Adrenal gland (tissue), 12 donors: ENCODE data around the gene DCC. TPM values are rescaled to one million over a fixed set of nuclear protein-coding genes. Genes with fewer than 3 reads are reported as not detected.

Experiments used
- DNase-seq, 7 donors: peaks; one replicate each; pipeline ENCODE4 v3.0.0-alpha.2; 2019 to 2020
- H3K27ac ChIP-seq, 5 donors: fragments of 200-600 bp; sonication (generic) in 4 of 5; 1 replicate in 3 of 5; 2 replicates in 2 of 5; pipeline versions ENCODE4 v1.5.1 to v1.8.0; 2016 to 2020; ENCODE audit warnings: mild to moderate bottlenecking in 1 of 5
- H3K27me3 ChIP-seq: fragments of 200-600 bp; 2 replicates; pipeline ENCODE4 v1.8.0; 2021
- H3K36me3 ChIP-seq, 2 donors: fragments of 200-600 bp; replicated peaks in 1 of 2; 1 replicate in 1 of 2; 2 replicates in 1 of 2; pipeline versions ENCODE4 v1.5.1 to v1.8.0; 2018 to 2022
- H3K4me1 ChIP-seq, 2 donors: fragments of 200-600 bp; replicated peaks in 1 of 2; 1 replicate in 1 of 2; 2 replicates in 1 of 2; pipeline versions ENCODE4 v1.5.1 to v1.8.0; 2018 to 2021
- H3K4me3 ChIP-seq, 4 donors: fragments of 200-600 bp; sonication (generic) in 3 of 4; one replicate each; pipeline ENCODE4 v1.5.1; 2016 to 2018
- H3K9me3 ChIP-seq, 3 donors: fragments of 200-600 bp; sonication (generic) in 1 of 3; replicated peaks in 1 of 3; 1 replicate in 2 of 3; 2 replicates in 1 of 3; pipeline versions ENCODE4 v1.5.1 to v1.8.0; 2016 to 2021
- CTCF ChIP-seq, 6 experiments: fragments of 450-650 bp in 4 of 6; fragments of 200-600 bp in 2 of 6; sonication (generic) in 1 of 6; IDR thresholded peaks; 1 replicate in 5 of 6; 2 replicates in 1 of 6; pipeline versions ENCODE4 v1.5.1 to v1.8.0; 2016 to 2021; ENCODE audit warnings: antibody characterized with exemption in 6 of 6, mild to moderate bottlenecking in 2 of 6, moderate library complexity in 1 of 6
- POLR2A ChIP-seq, 2 donors: fragments of 450-650 bp; IDR thresholded peaks; one replicate each; pipeline ENCODE4 v1.6.1; 2017; ENCODE audit warnings: antibody characterized with exemption in 2 of 2, mild to moderate bottlenecking in 2 of 2, moderate library complexity in 1 of 2
- WGBS, 4 donors: extraction: QIAGEN DNeasy Blood & Tissue Kit in 2 of 4; methylation state at CpG; one replicate each; pipeline versions ENCODE4 v1.1.5 to v1.1.7; 2013 to 2017; 5-methylcytosine and 5-hydroxymethylcytosine counted together
- intact Hi-C, 2 donors: fragments of 100-400 bp; cut with DNase I; formaldehyde crosslinking; loops; one replicate each; pipeline versions ENCODE4 v1.14.1 to v1.15.0; 2022 to 2023
- polyA plus RNA-seq, 3 donors: library from polyadenylated mRNA; stranded (reverse); fragments of 200-250 nt in 2 of 3; fragments of 350-450 nt in 1 of 3; fragmentation: Illumina TruSeq in 1 of 3; extraction: RNeasy Lipid Tissue Mini Kit (QIAGEN cat#74804) in 1 of 3; gene quantifications; one replicate each; pipeline ENCODE4 v1.2.3, GENCODE V29; 2013 to 2014
- total RNA-seq, 9 donors: library from RNA; depleted of rRNA in 4 of 9; stranded (reverse); fragments of >200 nt in 4 of 9; fragments of 120-200 nt in 1 of 9; fragmentation: NEBNext Ultra II Directional in 1 of 9; extraction: Animal tissue kit (Norgen Biotek cat#: 25700) in 1 of 9; gene quantifications; one replicate each; pipeline versions ENCODE4 v1.1.0 to v1.2.4, GENCODE V29; 2013 to 2023
- donor health status: healthy with polysubstance abuse.
- donor health status: Bipolar disorder and iron deficiency.
- donor health status: DM: yes; HTN: yes; CAD: no.
- donor health status: DM: no; HTN: no; CAD: no.
- donor health status: DM: no; HTN: no; CAD: no.
- donor health status: DM: yes; HTN: yes; CAD: no.

DCC gene
- total and polyA plus RNA-seq, 12 donors: 0.33 to 3.5 (median 1.1) TPM; not detected in 1

GRCh38 chr18:52340406-52341102, 557 bp downstream of the DCC start:
- 2 to 4% (median 3%) methylated on average over 32 of the region's 32 CpGs for WGBS, 4 donors
- peaks cover 10% of the 10 kb centered on the region for H3K27me3 ChIP-seq
- intact Hi-C loops: no loop called here

GRCh38 chr18:52341103-52341432, 1.1 kb downstream of the DCC start:
- H3K36me3 ChIP-seq: no peaks in the 10 kb centered on the region
- no peaks in the 10 kb centered on the region for H3K9me3 ChIP-seq
- no peak overlapping the region for H3K27ac ChIP-seq
- H3K4me1 ChIP-seq: no peaks in the 10 kb centered on the region
- peaks cover 10% of the 10 kb centered on the region for H3K27me3 ChIP-seq
- DNase-seq: no peak
- 3 to 13% (median 5%) methylated on average over 6 to 7 of the region's 7 CpGs for WGBS, 4 donors
- no peak for TF ChIP-seq CTCF (IDR thresholded peaks at IDR 0.05)
- H3K4me3 ChIP-seq: no peak overlapping the region
- intact Hi-C loops: no loop called here

More at GRCh38 chr18:52340406-52341102, 557 bp downstream of the DCC start:
- Histone ChIP-seq H3K27ac (no peak overlapping the region), H3K4me1 (no peaks in the 10 kb centered on the region), H3K36me3 (no peaks in the 10 kb centered on the region), H3K4me3 (no peak overlapping the region), H3K9me3 (no peaks in the 10 kb centered on the region)
- no peak for DNase-seq
- no peak for TF ChIP-seq POLR2A (IDR thresholded peaks at IDR 0.05)
- TF ChIP-seq CTCF (IDR thresholded peaks at IDR 0.05): no peak

- Histone ChIP-seq H3K9me3 (no peaks in the 10 kb centered on the region), H3K27me3 (peaks cover 10% of the 10 kb centered on the region), H3K36me3 (no peaks in the 10 kb centered on the region), H3K4me1 (no peaks in the 10 kb centered on the region), H3K27ac (no peak overlapping the region), H3K4me3 (no peak overlapping the region)
- TF ChIP-seq POLR2A (IDR thresholded peaks at IDR 0.05) (no peak), CTCF (IDR thresholded peaks at IDR 0.05) (no peak)
- 2 to 3% (median 2%) methylated on average over 11 to 45 of the region's 45 CpGs for WGBS, 4 donors
- intact Hi-C loops: no loop called here
- no peak for DNase-seq
Measured at GRCh38 chr18:52341608-52342381, 1.8 kb downstream of the DCC start.

- Histone ChIP-seq H3K4me1 (no peaks in the 10 kb centered on the region), H3K27me3 (peaks cover 10% of the 10 kb centered on the region), H3K9me3 (no peaks in the 10 kb centered on the region), H3K27ac (no peak overlapping the region), H3K36me3 (no peaks in the 10 kb centered on the region), H3K4me3 (no peak overlapping the region)
- intact Hi-C loops: no loop called here
- DNase-seq: no peak
- WGBS, 4 donors: 19 to 42% (median 29%) methylated on average over 6 of the region's 6 CpGs
- TF ChIP-seq CTCF (IDR thresholded peaks at IDR 0.05) (no peak), POLR2A (IDR thresholded peaks at IDR 0.05) (no peak)
Measured at GRCh38 chr18:52342456-52342855, 2.5 kb downstream of the DCC start.
